GM21825 (cell line): Measurements from ENCODE around the gene ADIG.

Source experiments
- ATAC-seq: cut with Tn5 transposase; IDR thresholded peaks from one replicate; pipeline ENCODE4 v1.9.1; 2021; ENCODE audit warnings: mild to moderate bottlenecking, moderate library complexity; ENCODE audit not compliant: unreplicated experiment

Gene ADIG

GRCh38 chr20:38600057-38600456, 19.1 kb downstream of the ADIG start:
- no peak for ATAC-seq

GRCh38 chr20:38601216-38602184, 20.5 kb downstream of the ADIG start, which contains the start of gene ARHGAP40:
ARHGAP40 (plus strand) TSS chr20:38601809.
- ATAC-seq: no peak

DNA sequence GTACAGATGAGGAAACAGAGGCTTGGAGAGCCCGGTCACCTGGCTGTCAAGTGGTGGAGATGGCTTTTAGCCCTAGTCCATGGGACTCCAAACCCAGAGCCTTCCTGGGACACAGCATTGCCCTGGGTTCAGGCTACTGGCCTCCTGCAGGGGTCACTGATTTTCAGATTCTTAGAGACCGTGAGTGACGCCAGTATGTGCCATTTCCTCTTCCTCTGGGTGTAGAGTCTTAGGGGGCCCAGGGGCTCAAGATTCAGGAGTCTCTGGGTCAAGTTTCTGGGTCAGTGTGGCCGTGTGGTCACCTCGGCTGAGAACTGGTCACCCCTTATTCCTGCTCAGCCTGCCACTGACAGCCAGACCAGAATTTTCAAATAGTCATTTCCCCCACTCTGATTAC, 21.2 kb downstream of the ADIG start:
- no peak for ATAC-seq

DNA sequence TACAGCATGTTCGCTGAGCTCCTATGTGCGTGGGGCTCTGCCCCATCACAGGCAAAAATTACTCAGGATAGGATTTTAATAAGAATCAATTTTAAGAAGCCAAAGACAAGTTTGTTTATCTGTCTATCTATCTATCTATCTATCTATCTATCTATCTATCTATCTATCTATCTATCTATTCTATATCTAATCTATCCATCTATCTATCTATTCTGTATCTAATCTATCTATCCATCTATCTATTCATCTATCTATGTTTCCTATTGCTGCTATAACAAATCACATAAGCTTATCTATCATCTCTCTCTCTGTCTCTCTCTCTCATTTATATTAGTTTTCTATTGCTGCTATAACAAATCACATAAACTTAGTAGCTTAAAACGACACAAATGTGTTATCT, 22.3 kb downstream of the ADIG start:
- ATAC-seq: no peak

DNA sequence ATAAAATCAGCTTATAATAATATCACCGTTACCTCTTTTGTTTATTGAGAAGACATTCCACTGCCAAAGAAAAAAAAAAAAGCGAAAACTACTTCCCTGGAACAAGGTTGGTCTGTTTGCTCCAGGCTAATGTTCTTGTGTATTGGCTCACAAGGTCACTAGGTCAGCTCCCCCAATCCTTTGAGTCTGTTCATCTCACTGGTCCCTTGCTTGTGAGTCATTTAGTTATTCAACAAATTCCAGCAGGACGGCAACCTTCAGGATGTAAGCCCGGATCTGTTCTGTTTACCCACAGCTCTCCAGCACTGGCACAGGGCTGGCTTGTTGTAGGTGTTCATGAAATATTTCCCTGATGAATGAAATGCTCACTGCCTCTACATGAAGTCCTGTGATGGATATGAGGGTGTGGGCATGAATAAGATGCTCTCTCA, 23.9 kb downstream of the ADIG start:
- no peak for ATAC-seq

GRCh38 chr20:38607351-38607750, 26.4 kb downstream of the ADIG start:
- ATAC-seq: no peak

DNA sequence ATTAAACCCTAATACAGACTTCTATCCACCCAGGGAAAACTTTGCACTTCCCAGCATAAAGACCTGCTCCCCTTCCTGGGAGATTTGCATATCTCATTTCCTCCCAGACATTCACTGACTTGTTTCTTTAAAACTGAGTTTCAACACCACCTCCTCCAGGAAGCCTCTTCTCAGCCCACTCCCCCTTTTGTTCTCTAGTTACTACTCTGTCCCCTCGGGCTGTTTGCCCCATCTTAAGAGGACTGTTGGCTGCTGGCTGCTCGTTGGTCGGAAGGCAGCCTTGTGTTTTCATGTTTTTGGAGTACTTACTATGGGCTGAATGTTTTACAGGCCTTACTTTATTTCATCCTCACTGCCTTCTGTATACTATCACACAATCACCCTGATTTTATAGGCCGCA, 27.2 kb downstream of the ADIG start:
- ATAC-seq: no peak

GRCh38 chr20:38609815-38610214, 28.8 kb downstream of the ADIG start:
- ATAC-seq: no peak

- ATAC-seq: no peak
These were observed 29.5 kb downstream of the ADIG start for GRCh38 chr20:38610521-38610920.

- ATAC-seq: no peak
These were observed 31.9 kb downstream of the ADIG start for GRCh38 chr20:38612751-38613515.

GRCh38 chr20:38615283-38615682, 34.3 kb downstream of the ADIG start:
- ATAC-seq: no peak

- ATAC-seq: no peak
These were observed 35.5 kb downstream of the ADIG start for GRCh38 chr20:38616457-38616856.

GRCh38 chr20:38617011-38617829, 36.2 kb downstream of the ADIG start:
- ATAC-seq: no peak

DNA sequence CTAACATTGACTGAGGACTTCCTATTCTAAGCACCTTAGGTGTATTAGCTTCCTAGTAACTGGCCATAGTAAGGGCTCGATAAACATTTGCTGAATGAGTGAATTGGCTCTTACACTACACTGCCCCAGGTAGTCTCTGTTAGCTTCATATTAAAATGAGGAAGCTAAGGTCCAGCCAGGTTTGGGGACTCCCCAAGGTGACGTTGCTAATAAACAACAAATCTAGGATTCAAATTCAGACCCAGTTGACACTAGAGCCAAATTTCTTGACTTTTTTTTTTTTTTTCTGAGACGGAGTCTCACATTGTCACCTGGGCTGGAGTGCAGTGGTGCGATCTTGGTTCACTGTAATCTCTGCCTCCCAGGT, 36.8 kb downstream of the ADIG start:
- no peak for ATAC-seq

DNA sequence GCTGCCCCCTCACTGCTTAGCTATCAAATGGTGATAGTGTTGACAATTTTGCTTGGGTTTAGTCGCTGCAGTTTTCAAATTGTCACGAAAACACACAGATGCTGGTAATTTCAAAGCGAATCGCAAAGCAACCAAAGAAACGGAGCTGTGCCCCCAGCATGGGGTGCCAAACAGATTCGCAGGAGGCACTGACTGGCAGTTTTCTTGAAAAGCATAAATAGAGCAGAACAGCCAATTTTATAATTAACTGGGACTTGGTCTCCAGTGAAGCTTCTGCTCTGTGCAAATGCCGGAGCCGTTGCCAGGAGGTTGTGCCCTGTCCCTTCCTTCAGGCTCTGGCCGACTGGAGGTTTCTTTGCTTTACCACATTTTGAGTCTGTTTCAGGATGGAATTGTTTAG, 39.4 kb downstream of the ADIG start:
- no peak for ATAC-seq

DNA sequence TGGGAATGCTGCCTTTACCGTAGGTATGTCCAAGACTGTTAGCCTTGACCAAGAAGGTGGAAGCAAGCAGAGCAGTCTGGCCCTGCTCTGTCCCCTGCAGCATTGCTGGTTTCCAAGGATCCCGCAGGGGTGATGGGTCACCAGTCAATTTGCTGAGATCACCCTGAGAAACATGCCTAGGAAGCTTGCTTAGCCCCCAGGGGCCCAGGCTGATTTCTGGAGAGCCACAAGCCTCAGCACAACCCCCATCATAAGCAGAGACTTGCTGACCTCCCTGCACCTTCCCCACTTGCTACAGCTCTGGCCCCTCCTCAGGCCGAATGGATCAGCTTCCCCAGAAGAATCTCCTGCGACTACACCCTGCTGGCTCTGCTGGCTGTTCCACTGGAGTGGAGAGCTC, 42.1 kb downstream of the ADIG start:
- ATAC-seq: no peak

- ATAC-seq: no peak
These were observed 43.1 kb downstream of the ADIG start for GRCh38 chr20:38624084-38624483.

- no peak for ATAC-seq
These were observed 44.9 kb downstream of the ADIG start for GRCh38 chr20:38625896-38626295.

GRCh38 chr20:38626921-38627659, 46.1 kb downstream of the ADIG start:
- ATAC-seq: no peak
